Prostate gland (tissue), 2 donors: ENCODE measurements around the gene KRT80. TPM values are rescaled to one million over a fixed set of nuclear protein-coding genes. Genes with fewer than 3 reads are reported as not detected.

Source experiments
- DNase-seq: peaks from one replicate; pipeline ENCODE4 v3.0.0-alpha.2; 2019; ENCODE audit warnings: low spot score
- H3K27ac ChIP-seq, 2 donors: fragments of 200-600 bp; sonication (generic); 2 replicates each; pipeline ENCODE4 v1.5.1; 2017 to 2019
- H3K27me3 ChIP-seq: fragments of 200-600 bp; sonication (generic); replicated peaks from 2 replicates; pipeline ENCODE4 v1.5.1; 2019; ENCODE audit not compliant: insufficient read depth
- H3K36me3 ChIP-seq, 2 donors: fragments of 200-600 bp; sonication (generic); 1 replicate in 1 of 2; 2 replicates in 1 of 2; pipeline versions ENCODE4 v1.5.1 to v1.8.1; 2017 to 2019
- H3K4me1 ChIP-seq: fragments of 200-600 bp; sonication (generic); replicated peaks from 2 replicates; pipeline ENCODE4 v1.5.1; 2019
- H3K4me3 ChIP-seq, 2 donors: fragments of 200-600 bp; sonication (generic); 2 replicates each; pipeline ENCODE4 v1.5.1; 2017 to 2019
- H3K9me3 ChIP-seq: fragments of 200-600 bp; sonication (generic); 2 replicates; pipeline ENCODE4 v1.5.1; 2017
- CTCF ChIP-seq, 4 experiments: fragments of 200-600 bp in 2 of 4; fragments of 450-650 bp in 2 of 4; sonication (generic) in 2 of 4; IDR thresholded peaks; 1 replicate in 3 of 4; 2 replicates in 1 of 4; pipeline ENCODE4 v1.5.1; 2016 to 2019; ENCODE audit warnings: antibody characterized with exemption in 4 of 4, mild to moderate bottlenecking in 2 of 4, moderate library complexity in 2 of 4
- POLR2A ChIP-seq: fragments of 450-650 bp; IDR thresholded peaks from one replicate; pipeline ENCODE4 v1.6.1; 2016; ENCODE audit warnings: antibody characterized with exemption, mild to moderate bottlenecking
- POLR2AphosphoS5 ChIP-seq: sonication (generic); formaldehyde crosslinking; IDR thresholded peaks from one replicate; pipeline ENCODE4 v1.6.1; 2017; ENCODE audit warnings: antibody characterized with exemption
- WGBS: methylation state at CpG from one replicate; pipeline ENCODE4 v1.1.5; 2018; 5-methylcytosine and 5-hydroxymethylcytosine counted together
- intact Hi-C: fragments of 100-400 bp; cut with DNase I; formaldehyde crosslinking; loops from one replicate; pipeline ENCODE4 v1.14.2; 2022
- total RNA-seq, 2 donors: library from RNA; depleted of rRNA; stranded (reverse); fragments of >200 nt; gene quantifications; one replicate each; pipeline ENCODE4 v1.1.0, GENCODE V29; 2016

KRT80 gene
- total RNA-seq, 2 donors from 2014 or later: 1.9 to 3.7 TPM

- DNase-seq: no peak
- Histone ChIP-seq H3K27me3 (no peaks in the 10 kb centered on the region), H3K9me3 (no peaks in the 10 kb centered on the region), H3K4me1 (peaks cover 5% of the 10 kb centered on the region), H3K4me3 (no peak overlapping the region), H3K27ac (peak overlapping the region in 1 of 2 donors; percentile 30), H3K36me3 (no peaks in the 10 kb centered on the region)
- intact Hi-C loops: no loop called here
- TF ChIP-seq POLR2A (no peak), POLR2AphosphoS5 (peak; percentile 43)
- 75% methylated on average over 3 of the region's 3 CpGs for WGBS
These were observed 59.1 kb downstream of the KRT80 start for GRCh38 chr12:52132754-52133161.

GRCh38 chr12:52130711-52131110, 61.1 kb downstream of the KRT80 start:
- DNase-seq: no peak
- Histone ChIP-seq H3K36me3 (no peaks in the 10 kb centered on the region), H3K4me1 (peaks cover 21% of the 10 kb centered on the region), H3K4me3 (no peak overlapping the region), H3K27me3 (no peaks in the 10 kb centered on the region), H3K9me3 (no peaks in the 10 kb centered on the region), H3K27ac (peak overlapping the region; percentile 41 to 98)
- intact Hi-C loops: no loop called here
- TF ChIP-seq POLR2A (no peak), POLR2AphosphoS5 (no peak), CTCF (IDR thresholded peaks at IDR 0.05) (no peak)
- WGBS: 45% methylated on average over 5 of the region's 5 CpGs

GRCh38 chr12:52127683-52128450, 63.9 kb downstream of the KRT80 start:
- Histone ChIP-seq H3K4me1 (peaks cover 30% of the 10 kb centered on the region), H3K4me3 (no peak overlapping the region), H3K36me3 (no peaks in the 10 kb centered on the region), H3K9me3 (no peaks in the 10 kb centered on the region), H3K27ac (peak overlapping the region; percentile 90 to 98), H3K27me3 (no peaks in the 10 kb centered on the region)
- intact Hi-C loops: no loop called here
- no peak for DNase-seq
- TF ChIP-seq POLR2A: no peak
- TF ChIP-seq POLR2AphosphoS5: peak; percentile 49
- WGBS: 59% methylated on average over 10 of the region's 10 CpGs

- intact Hi-C loops: no loop called here
- no peaks in the 10 kb centered on the region for H3K27me3 ChIP-seq
- H3K9me3 ChIP-seq: no peaks in the 10 kb centered on the region
- no peak overlapping the region for H3K4me3 ChIP-seq
- TF ChIP-seq POLR2AphosphoS5 (peak; percentile 88), POLR2A (no peak), CTCF (IDR thresholded peaks at IDR 0.05) (peak in 2 of 4 experiments; percentile 22 to 32)
- 22% methylated on average over 21 of the region's 21 CpGs for WGBS
- peaks cover 30% of the 10 kb centered on the region for H3K4me1 ChIP-seq
- peak overlapping the region; percentile 90 to 98 for H3K27ac ChIP-seq
- DNase-seq: peak; percentile 86
- H3K36me3 ChIP-seq: no peaks in the 10 kb centered on the region
These were observed 64.9 kb downstream of the KRT80 start for GRCh38 chr12:52126605-52127578.

GRCh38 chr12:52126050-52126604, 65.7 kb downstream of the KRT80 start:
- H3K9me3 ChIP-seq: no peaks in the 10 kb centered on the region
- H3K27ac ChIP-seq: peak overlapping the region; percentile 90 to 98
- H3K27me3 ChIP-seq: no peaks in the 10 kb centered on the region
- intact Hi-C loops: no loop called here
- H3K4me1 ChIP-seq: peaks cover 30% of the 10 kb centered on the region
- TF ChIP-seq POLR2AphosphoS5 (no peak), POLR2A (no peak), CTCF (IDR thresholded peaks at IDR 0.05) (no peak)
- no peak for DNase-seq
- 40% methylated on average over 2 of the region's 2 CpGs for WGBS
- H3K4me3 ChIP-seq: no peak overlapping the region
- H3K36me3 ChIP-seq: no peaks in the 10 kb centered on the region
